H9 (cell line): ENCODE data around the gene PIK3R4. TPM values are rescaled to one million over a fixed set of nuclear protein-coding genes. Genes with fewer than 3 reads are reported as not detected.

ENCODE experiments used
- DNase-seq: peaks from one replicate; pipeline ENCODE4 v3.0.0-alpha.2; 2017
- H2AFZ ChIP-seq: one replicate; pipeline ENCODE4 v1.6.1; 2013; ENCODE audit warnings: mild to moderate bottlenecking, low read length, control low read depth, moderate library complexity
- H2AK5ac ChIP-seq: 2 replicates; pipeline ENCODE4 v1.6.1; 2013; ENCODE audit warnings: low read length, control low read depth, mixed read lengths; ENCODE audit not compliant: insufficient read length
- H2BK120ac ChIP-seq: one replicate; pipeline ENCODE4 v1.6.1; 2013; ENCODE audit warnings: low read depth, mild to moderate bottlenecking, low read length, control low read depth, inconsistent platforms; ENCODE audit not compliant: poor library complexity, severe bottlenecking
- H2BK12ac ChIP-seq: 2 replicates; pipeline ENCODE4 v1.6.1; 2013; ENCODE audit warnings: low read length, control low read depth, mixed read lengths, low read depth; ENCODE audit not compliant: insufficient read length
- H2BK15ac ChIP-seq: 2 replicates; pipeline ENCODE4 v1.6.1; 2013; ENCODE audit warnings: low read depth, low read length, control low read depth
- H2BK20ac ChIP-seq: one replicate; pipeline ENCODE4 v1.6.1; 2013; ENCODE audit warnings: low read depth, mild to moderate bottlenecking, low read length, control low read depth, inconsistent platforms; ENCODE audit not compliant: poor library complexity, severe bottlenecking
- H2BK5ac ChIP-seq: 2 replicates; pipeline ENCODE4 v1.6.1; 2013; ENCODE audit warnings: low read length, control low read depth, mixed read lengths; ENCODE audit not compliant: insufficient read length
- H3K14ac ChIP-seq: 2 replicates; pipeline ENCODE4 v1.6.1; 2013; ENCODE audit warnings: low read length, control low read depth; ENCODE audit not compliant: insufficient read depth
- H3K18ac ChIP-seq: 2 replicates; pipeline ENCODE4 v1.6.1; 2013; ENCODE audit warnings: low read depth, mild to moderate bottlenecking, mixed read lengths, low read length, control low read depth; ENCODE audit not compliant: insufficient read length
- H3K23ac ChIP-seq: 2 replicates; pipeline ENCODE4 v1.6.1; 2013; ENCODE audit warnings: low read length, control low read depth, mixed read lengths, low read depth; ENCODE audit not compliant: insufficient read length
- H3K23me2 ChIP-seq: 2 replicates; pipeline ENCODE4 v1.6.1; 2013; ENCODE audit warnings: low read depth, mild to moderate bottlenecking, mixed read lengths, low read length, control low read depth; ENCODE audit not compliant: insufficient read length, poor library complexity, severe bottlenecking
- H3K27ac ChIP-seq: 2 replicates; pipeline ENCODE4 v1.5.1; 2013; ENCODE audit warnings: low read length, control low read depth, mixed read lengths, low read depth; ENCODE audit not compliant: insufficient read length
- H3K27me3 ChIP-seq: 2 replicates; pipeline ENCODE4 v1.6.1; 2013; ENCODE audit warnings: low read length, control low read depth, inconsistent platforms; ENCODE audit not compliant: insufficient read depth
- H3K4ac ChIP-seq: 2 replicates; pipeline ENCODE4 v1.6.1; 2013; ENCODE audit warnings: low read depth, mild to moderate bottlenecking, control low read depth, inconsistent platforms, low read length, moderate library complexity
- H3K4me1 ChIP-seq: 2 replicates; pipeline ENCODE4 v1.6.1; 2013; ENCODE audit warnings: low read length, control low read depth, inconsistent platforms; ENCODE audit not compliant: insufficient read depth
- H3K4me2 ChIP-seq: 2 replicates; pipeline ENCODE4 v1.6.1; 2013; ENCODE audit warnings: low read length, control low read depth, mixed read lengths; ENCODE audit not compliant: insufficient read length, insufficient read depth
- H3K56ac ChIP-seq: 2 replicates; pipeline ENCODE4 v1.6.1; 2013; ENCODE audit warnings: low read depth, mild to moderate bottlenecking, mixed read lengths, low read length, control low read depth; ENCODE audit not compliant: insufficient read length
- H3K79me1 ChIP-seq: 2 replicates; pipeline ENCODE4 v1.6.1; 2013; ENCODE audit warnings: low read depth, mild to moderate bottlenecking, moderate library complexity, low read length, control low read depth, inconsistent platforms; ENCODE audit not compliant: insufficient read depth, poor library complexity, severe bottlenecking
- H3K79me2 ChIP-seq: 2 replicates; pipeline ENCODE4 v1.6.1; 2013; ENCODE audit warnings: low read length, control low read depth, inconsistent platforms; ENCODE audit not compliant: insufficient read depth
- H3K9ac ChIP-seq: 2 replicates; pipeline ENCODE4 v1.6.1; 2013; ENCODE audit warnings: low read length, control low read depth, mixed read lengths; ENCODE audit not compliant: insufficient read length; ENCODE audit errors: extremely low read depth
- H3K9me3 ChIP-seq: one replicate; pipeline ENCODE4 v1.6.1; 2013; ENCODE audit warnings: low read depth, low read length, inconsistent platforms; ENCODE audit not compliant: control insufficient read depth
- H3T11ph ChIP-seq: one replicate; pipeline ENCODE4 v1.6.1; 2013; ENCODE audit warnings: mild to moderate bottlenecking, low read length, control low read depth, inconsistent platforms
- H4K20me1 ChIP-seq: one replicate; pipeline ENCODE4 v1.6.1; 2013; ENCODE audit not compliant: control insufficient read depth, insufficient read length, insufficient read depth
- H4K5ac ChIP-seq: 2 replicates; pipeline ENCODE4 v1.6.1; 2013; ENCODE audit warnings: low read depth, mild to moderate bottlenecking, mixed read lengths, low read length, control low read depth; ENCODE audit not compliant: insufficient read length
- H4K8ac ChIP-seq: replicated peaks from 2 replicates; pipeline ENCODE4 v1.6.1; 2013; ENCODE audit warnings: low read length, control low read depth, mixed read lengths, low read depth; ENCODE audit not compliant: insufficient read length
- H4K91ac ChIP-seq: 2 replicates; pipeline ENCODE4 v1.6.1; 2013; ENCODE audit warnings: low read depth, mild to moderate bottlenecking, moderate library complexity, mixed read lengths, low read length, control low read depth; ENCODE audit not compliant: insufficient read length
- H3K27ac Mint-ChIP-seq, 3 experiments: 2 replicates in 2 of 3; 3 replicates in 1 of 3; pipeline ENCODE4 v1.8.0; 2020 to 2021; ENCODE audit warnings: mixed read lengths in 3 of 3, mild to moderate bottlenecking in 1 of 3, moderate library complexity in 1 of 3
- H3K27me3 Mint-ChIP-seq: 2 replicates; pipeline ENCODE4 v1.8.0; 2021; ENCODE audit warnings: low read depth, mild to moderate bottlenecking, moderate library complexity, mixed read lengths
- H3K36me3 Mint-ChIP-seq, 3 experiments: 2 replicates in 2 of 3; 3 replicates in 1 of 3; pipeline ENCODE4 v1.8.0; 2020 to 2021; ENCODE audit warnings: low read depth in 3 of 3, mixed read lengths in 3 of 3; ENCODE audit not compliant: insufficient read depth in 1 of 3
- H3K4me1 Mint-ChIP-seq, 2 experiments: 2 replicates each; pipeline ENCODE4 v1.8.0; 2020; ENCODE audit warnings: mixed read lengths in 2 of 2
- H3K4me3 Mint-ChIP-seq, 2 experiments: 2 replicates in 1 of 2; 3 replicates in 1 of 2; pipeline ENCODE4 v1.8.0; 2020 to 2021; ENCODE audit warnings: mild to moderate bottlenecking in 2 of 2, mixed read lengths in 2 of 2, moderate library complexity in 1 of 2
- H3K9me3 Mint-ChIP-seq, 2 experiments: 2 replicates in 1 of 2; 3 replicates in 1 of 2; pipeline ENCODE4 v1.8.0; 2020; ENCODE audit warnings: mild to moderate bottlenecking in 2 of 2, mixed read lengths in 2 of 2, moderate library complexity in 1 of 2
- WGBS: extraction: QIAGEN DNeasy Blood & Tissue Kit; methylation state at CpG from one replicate; pipeline ENCODE4 v1.1.7; 2013; ENCODE audit warnings: missing lambda C conversion rate, low lambda C conversion rate, mixed read lengths; ENCODE audit not compliant: insufficient read length; ENCODE audit errors: extremely low coverage; 5-methylcytosine and 5-hydroxymethylcytosine counted together
- total RNA-seq: library from RNA; stranded (reverse); gene quantifications from 2 replicates; pipeline ENCODE4 v1.2.1, GENCODE V29; 2021
- TF ChIP-seq, protein P1 (sequence below): fragments of 200-600 bp; sonication (generic); conservative IDR thresholded peaks from 3 replicates; pipeline ENCODE4 v1.8.0; 2021; ENCODE audit warnings: antibody characterized with exemption, mild to moderate bottlenecking

Gene PIK3R4
- total RNA-seq, 1 experiment from 2014 or later: 28.6 TPM

DNA sequence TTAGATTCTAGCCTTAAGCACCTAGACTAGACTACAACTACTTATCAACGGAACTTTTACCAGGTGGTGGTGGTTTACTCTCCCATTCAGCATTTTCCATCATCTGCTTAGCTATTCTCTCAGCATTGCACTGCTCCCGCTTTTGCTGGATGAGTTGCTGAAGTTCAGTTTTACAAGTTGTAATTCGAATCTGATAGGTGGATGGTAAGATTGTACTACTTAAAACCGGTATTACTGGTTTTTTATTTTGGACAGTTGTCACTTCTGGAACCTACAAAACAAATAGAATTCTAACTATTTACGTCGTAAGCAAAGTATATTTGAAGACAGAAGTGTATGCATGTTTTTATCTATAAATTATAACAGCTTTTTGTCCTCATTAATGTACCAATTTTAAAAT, 41.1 kb downstream of the PIK3R4 start:
- no peak overlapping the region for H2AK5ac ChIP-seq
- H3K36me3 Mint-ChIP-seq: peaks cover 22 to 51% (median 47%) of the 10 kb centered on the region in 3 experiments; a peak in 6 of 7 replicates
- no peak overlapping the region for H3K27ac Mint-ChIP-seq
- H3K9ac ChIP-seq: no peak overlapping the region
- no peak overlapping the region for H2AFZ ChIP-seq
- no peaks in the 10 kb centered on the region for H3K9me3 ChIP-seq
- no peak overlapping the region for H2BK120ac ChIP-seq
- H2BK20ac ChIP-seq: no peak overlapping the region
- H3K14ac ChIP-seq: no peak overlapping the region
- no peak overlapping the region for H3K4me2 ChIP-seq
- no peaks in the 10 kb centered on the region for H3K9me3 Mint-ChIP-seq
- H4K8ac ChIP-seq: no peak overlapping the region
- no peak overlapping the region for H3K4ac ChIP-seq
- no peak overlapping the region for H3K56ac ChIP-seq
- no peak overlapping the region for H4K5ac ChIP-seq
- no peak for DNase-seq
- no peak overlapping the region for H3K23ac ChIP-seq
- H3K27ac ChIP-seq: no peak overlapping the region
- no peak overlapping the region for H3T11ph ChIP-seq
- H3K27me3 ChIP-seq: no peaks in the 10 kb centered on the region
- H3K4me3 Mint-ChIP-seq: no peak overlapping the region
- H3K79me1 ChIP-seq: no peaks in the 10 kb centered on the region
- no peaks in the 10 kb centered on the region for H3K4me1 ChIP-seq
- no peak overlapping the region for H3K18ac ChIP-seq
- no peak overlapping the region for H2BK5ac ChIP-seq
- H2BK15ac ChIP-seq: no peak overlapping the region
- H4K20me1 ChIP-seq: no peaks in the 10 kb centered on the region
- H2BK12ac ChIP-seq: no peak overlapping the region
- no peaks in the 10 kb centered on the region for H3K23me2 ChIP-seq
- no peaks in the 10 kb centered on the region for H3K27me3 Mint-ChIP-seq
- no peaks in the 10 kb centered on the region for H3K4me1 Mint-ChIP-seq
- no peak overlapping the region for H4K91ac ChIP-seq
- WGBS: no CpG with 5 or more reads among the region's 6 CpGs
- TF ChIP-seq, protein P1, sequence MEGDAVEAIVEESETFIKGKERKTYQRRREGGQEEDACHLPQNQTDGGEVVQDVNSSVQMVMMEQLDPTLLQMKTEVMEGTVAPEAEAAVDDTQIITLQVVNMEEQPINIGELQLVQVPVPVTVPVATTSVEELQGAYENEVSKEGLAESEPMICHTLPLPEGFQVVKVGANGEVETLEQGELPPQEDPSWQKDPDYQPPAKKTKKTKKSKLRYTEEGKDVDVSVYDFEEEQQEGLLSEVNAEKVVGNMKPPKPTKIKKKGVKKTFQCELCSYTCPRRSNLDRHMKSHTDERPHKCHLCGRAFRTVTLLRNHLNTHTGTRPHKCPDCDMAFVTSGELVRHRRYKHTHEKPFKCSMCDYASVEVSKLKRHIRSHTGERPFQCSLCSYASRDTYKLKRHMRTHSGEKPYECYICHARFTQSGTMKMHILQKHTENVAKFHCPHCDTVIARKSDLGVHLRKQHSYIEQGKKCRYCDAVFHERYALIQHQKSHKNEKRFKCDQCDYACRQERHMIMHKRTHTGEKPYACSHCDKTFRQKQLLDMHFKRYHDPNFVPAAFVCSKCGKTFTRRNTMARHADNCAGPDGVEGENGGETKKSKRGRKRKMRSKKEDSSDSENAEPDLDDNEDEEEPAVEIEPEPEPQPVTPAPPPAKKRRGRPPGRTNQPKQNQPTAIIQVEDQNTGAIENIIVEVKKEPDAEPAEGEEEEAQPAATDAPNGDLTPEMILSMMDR: no peak
- H3K79me2 ChIP-seq: no peaks in the 10 kb centered on the region
